ENCODE results near the gene KIF5C. TPM values are rescaled to one million over a fixed set of nuclear protein-coding genes. Genes with fewer than 3 reads are reported as not detected.

KIF5C gene
- total RNA-seq, 2 experiments from 2014 or later, result 6.0 to 6.1 TPM

DNA sequence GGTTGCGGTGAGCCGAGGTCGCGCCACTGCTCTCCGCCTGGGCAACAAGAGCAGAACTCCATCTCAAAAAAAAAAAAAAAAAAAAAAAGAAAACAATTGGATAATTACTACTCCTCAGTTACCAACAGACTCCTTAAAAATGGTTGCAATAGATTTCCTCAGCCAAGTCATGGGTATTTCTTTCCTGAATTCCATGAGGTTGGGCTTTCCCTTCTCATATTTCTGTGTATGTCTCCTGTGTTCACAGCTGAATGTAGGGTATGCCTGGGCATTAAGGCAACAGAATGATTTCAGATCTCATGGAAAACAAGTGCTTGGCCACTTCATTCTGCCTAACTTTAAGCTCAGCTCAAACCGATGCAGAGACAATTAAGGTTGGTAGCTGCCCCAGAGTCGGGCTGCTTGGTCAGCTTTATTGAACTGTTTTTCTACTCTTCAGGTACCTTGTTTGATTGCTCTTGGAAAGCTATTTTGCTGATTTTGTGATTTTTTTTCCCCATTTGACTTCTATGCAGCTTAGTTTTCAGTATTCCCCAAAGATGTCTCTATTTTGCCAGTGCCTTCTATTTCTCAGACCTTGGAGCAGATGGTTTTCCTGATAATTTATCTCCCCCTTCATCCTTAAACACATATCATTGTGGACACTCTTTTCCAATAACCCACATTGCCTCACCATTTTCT, 24.8 kb downstream of the KIF5C start:
- no peak overlapping the region for H3K27ac Mint-ChIP-seq
- ChIA-PET CTCF (interaction anchor here (0.6 to 1.3 kb wide), 2 partner anchors 20 to 632 kb away, joined by 3 read pairs; no protein-coding TSS in a partner anchor), POLR2A (no interaction called here)
- no peaks in the 10 kb centered on the region for H3K4me1 Mint-ChIP-seq
- no peak for DNase-seq
- peaks cover 5% of the 10 kb centered on the region for H3K27me3 Mint-ChIP-seq
- H3K4me3 Mint-ChIP-seq, result no peak overlapping the region
- H3K9me3 Mint-ChIP-seq, result no peaks in the 10 kb centered on the region
- no peaks in the 10 kb centered on the region for H3K36me3 Mint-ChIP-seq (ENCODE audit: low read depth)

- no peaks in the 10 kb centered on the region for H3K36me3 Mint-ChIP-seq (ENCODE audit: low read depth)
- no peak overlapping the region for H3K4me3 Mint-ChIP-seq
- POLR2A ChIA-PET, result no interaction called here
- DNase-seq, result no peak
- no peak overlapping the region for H3K27ac Mint-ChIP-seq
- H3K9me3 Mint-ChIP-seq, result no peaks in the 10 kb centered on the region
- H3K27me3 Mint-ChIP-seq, result peaks cover 5% of the 10 kb centered on the region
- no peaks in the 10 kb centered on the region for H3K4me1 Mint-ChIP-seq
- CTCF ChIA-PET, result interaction anchor here (1.3 kb wide), 1 partner anchor 20 kb away, joined by 3 read pairs; no protein-coding TSS in a partner anchor
Measured at GRCh38 chr2:148900350-148900837, 25.4 kb downstream of the KIF5C start.

DNA sequence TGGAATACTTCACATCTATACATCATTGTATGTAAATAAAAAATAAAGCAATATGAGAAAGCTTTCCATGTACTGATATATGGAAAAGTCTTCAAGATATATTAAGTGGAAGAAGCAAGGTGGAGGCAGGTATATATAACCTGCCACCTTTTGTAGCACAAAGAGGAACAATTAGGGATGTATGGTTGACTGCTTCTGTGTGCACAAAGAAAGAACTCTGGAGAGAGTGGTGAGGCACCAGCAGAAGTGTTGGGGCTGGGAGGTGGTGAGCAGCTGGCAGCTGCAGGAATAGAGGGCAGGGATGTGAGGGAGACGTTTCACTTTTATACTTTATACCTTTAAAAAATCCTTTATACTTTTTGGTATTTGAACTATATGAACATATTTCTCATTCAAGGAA, 26.1 kb downstream of the KIF5C start:
- H3K4me3 Mint-ChIP-seq, result no peak overlapping the region
- H3K9me3 Mint-ChIP-seq, result no peaks in the 10 kb centered on the region
- ChIA-PET CTCF (interaction anchor here (1.3 kb wide), 1 partner anchor 19 kb away, joined by 3 read pairs; no protein-coding TSS in a partner anchor), POLR2A (no interaction called here)
- DNase-seq, result no peak
- no peaks in the 10 kb centered on the region for H3K4me1 Mint-ChIP-seq
- peaks cover 5% of the 10 kb centered on the region for H3K27me3 Mint-ChIP-seq
- H3K27ac Mint-ChIP-seq, result no peak overlapping the region
- H3K36me3 Mint-ChIP-seq (ENCODE audit: low read depth), result no peaks in the 10 kb centered on the region

- POLR2A ChIA-PET, result no interaction called here
Measured at GRCh38 chr2:148902798-148903197, 27.8 kb downstream of the KIF5C start.

GRCh38 chr2:148903294-148903693, 28.3 kb downstream of the KIF5C start:
- H3K27me3 Mint-ChIP-seq, result peaks cover 3% of the 10 kb centered on the region
- H3K4me1 Mint-ChIP-seq, result no peaks in the 10 kb centered on the region
- POLR2A ChIA-PET, result no interaction called here
- no peak for DNase-seq
- H3K27ac Mint-ChIP-seq, result no peak overlapping the region
- H3K9me3 Mint-ChIP-seq, result no peaks in the 10 kb centered on the region
- H3K4me3 Mint-ChIP-seq, result no peak overlapping the region
- CTCF ChIA-PET, result interaction anchor here (0.5 kb wide), 1 partner anchor 586 kb away, joined by 7 read pairs; no protein-coding TSS in a partner anchor
- no peaks in the 10 kb centered on the region for H3K36me3 Mint-ChIP-seq (ENCODE audit: low read depth)

More at GRCh38 chr2:148902798-148903197, 27.8 kb downstream of the KIF5C start:
- Mint-ChIP-seq H3K4me3 (no peak overlapping the region), H3K4me1 (no peaks in the 10 kb centered on the region), H3K27me3 (peaks cover 3% of the 10 kb centered on the region), H3K36me3 (ENCODE audit: low read depth) (no peaks in the 10 kb centered on the region), H3K9me3 (no peaks in the 10 kb centered on the region), H3K27ac (no peak overlapping the region)
- DNase-seq, result no peak
- CTCF ChIA-PET, result interaction anchor here (0.5 kb wide), 1 partner anchor 586 kb away, joined by 7 read pairs; no protein-coding TSS in a partner anchor

- no peaks in the 10 kb centered on the region for H3K9me3 Mint-ChIP-seq
- H3K4me1 Mint-ChIP-seq, result no peaks in the 10 kb centered on the region
- ChIA-PET POLR2A (no interaction called here), CTCF (interaction anchor here (0.8 kb wide), 1 partner anchor 19 kb away, joined by 3 read pairs; no protein-coding TSS in a partner anchor)
- no peak overlapping the region for H3K27ac Mint-ChIP-seq
- DNase-seq, result no peak
- peaks cover 3% of the 10 kb centered on the region for H3K27me3 Mint-ChIP-seq
- H3K4me3 Mint-ChIP-seq, result no peak overlapping the region
- H3K36me3 Mint-ChIP-seq (ENCODE audit: low read depth), result no peaks in the 10 kb centered on the region
Measured at GRCh38 chr2:148903979-148904378, 29.0 kb downstream of the KIF5C start.

DNA sequence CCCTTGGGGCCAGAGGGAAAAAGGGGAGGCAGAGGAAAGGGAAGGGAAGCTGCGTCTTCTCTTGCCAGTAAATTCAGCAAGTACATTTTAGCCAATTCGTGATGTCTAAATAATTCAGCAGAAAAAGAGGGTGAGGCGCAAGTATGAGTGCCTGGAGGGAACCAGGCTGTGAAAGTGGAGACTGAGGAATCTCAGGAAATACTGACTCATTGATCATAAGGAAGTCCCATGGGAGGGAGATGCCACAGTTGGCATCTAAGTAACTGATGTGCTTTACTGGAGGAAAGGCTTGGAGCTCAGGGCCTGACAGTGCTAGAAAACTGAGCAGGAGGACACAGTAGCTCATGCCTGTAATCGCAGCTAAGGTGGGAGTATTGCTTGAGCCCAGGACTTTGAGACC, 31.1 kb downstream of the KIF5C start:
- ChIA-PET POLR2A (no interaction called here), CTCF (no interaction called here)
- Mint-ChIP-seq H3K4me1 (no peaks in the 10 kb centered on the region), H3K27ac (no peak overlapping the region), H3K4me3 (no peak overlapping the region), H3K9me3 (no peaks in the 10 kb centered on the region), H3K27me3 (no peaks in the 10 kb centered on the region), H3K36me3 (ENCODE audit: low read depth) (no peaks in the 10 kb centered on the region)
- DNase-seq, result no peak

DNA sequence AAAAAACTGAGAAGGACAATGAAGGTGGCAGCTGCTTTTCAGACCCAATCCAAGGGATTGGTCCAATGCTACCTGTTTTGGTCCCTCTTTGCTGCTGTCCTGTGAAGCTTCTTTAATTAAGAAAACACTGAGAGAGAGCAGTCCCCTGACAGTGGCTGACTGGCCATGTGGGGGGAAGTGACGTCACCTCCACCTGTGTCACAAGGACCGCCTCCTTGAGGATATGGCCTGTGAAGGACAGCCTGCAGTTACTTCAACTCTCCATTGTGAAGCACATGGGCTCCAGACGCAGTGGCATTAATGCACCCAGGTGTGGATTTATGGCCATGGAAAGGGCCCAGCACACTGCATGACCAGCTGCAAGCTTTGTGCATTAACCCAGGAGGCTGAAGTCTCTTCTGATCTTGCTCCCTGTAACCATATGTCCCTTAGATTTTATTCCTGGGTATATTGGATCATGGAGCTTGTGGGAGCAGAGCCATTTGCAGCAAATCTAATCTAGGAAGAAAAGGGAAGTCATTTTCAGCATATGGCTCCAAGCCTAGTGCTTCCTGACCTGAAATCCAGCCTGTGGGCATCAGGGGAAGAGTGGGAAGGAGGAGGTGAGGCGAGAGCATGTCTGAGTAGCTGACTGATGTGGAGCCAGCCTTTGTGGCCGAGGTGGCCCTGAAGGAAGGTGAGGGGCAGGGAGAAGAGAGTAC, 32.2 kb downstream of the KIF5C start:
- no peak overlapping the region for H3K27ac Mint-ChIP-seq
- no peaks in the 10 kb centered on the region for H3K36me3 Mint-ChIP-seq (ENCODE audit: low read depth)
- no peak for DNase-seq
- POLR2A ChIA-PET, result no interaction called here
- CTCF ChIA-PET, result no interaction called here
- H3K9me3 Mint-ChIP-seq, result no peaks in the 10 kb centered on the region
- no peaks in the 10 kb centered on the region for H3K27me3 Mint-ChIP-seq
- H3K4me3 Mint-ChIP-seq, result no peak overlapping the region
- no peaks in the 10 kb centered on the region for H3K4me1 Mint-ChIP-seq

GRCh38 chr2:148909114-148909513, 34.1 kb downstream of the KIF5C start:
- no peak for DNase-seq
- POLR2A ChIA-PET, result no interaction called here
- Mint-ChIP-seq H3K9me3 (no peaks in the 10 kb centered on the region), H3K36me3 (ENCODE audit: low read depth) (no peaks in the 10 kb centered on the region), H3K4me3 (no peak overlapping the region), H3K27me3 (no peaks in the 10 kb centered on the region), H3K27ac (no peak overlapping the region), H3K4me1 (no peaks in the 10 kb centered on the region)
- CTCF ChIA-PET, result interaction anchor here (0.8 to 1.2 kb wide), 2 partner anchors 11 to 19 kb away, joined by 3 read pairs; no protein-coding TSS in a partner anchor

- no peaks in the 10 kb centered on the region for H3K4me1 Mint-ChIP-seq
- ChIA-PET POLR2A (no interaction called here), CTCF (no interaction called here)
- H3K36me3 Mint-ChIP-seq (ENCODE audit: low read depth), result no peaks in the 10 kb centered on the region
- peaks cover 2% of the 10 kb centered on the region for H3K9me3 Mint-ChIP-seq
- no peak overlapping the region for H3K27ac Mint-ChIP-seq
- H3K4me3 Mint-ChIP-seq, result no peak overlapping the region
- DNase-seq, result no peak
- H3K27me3 Mint-ChIP-seq, result no peaks in the 10 kb centered on the region
Measured at GRCh38 chr2:148913061-148913460, 38.0 kb downstream of the KIF5C start.

DNA sequence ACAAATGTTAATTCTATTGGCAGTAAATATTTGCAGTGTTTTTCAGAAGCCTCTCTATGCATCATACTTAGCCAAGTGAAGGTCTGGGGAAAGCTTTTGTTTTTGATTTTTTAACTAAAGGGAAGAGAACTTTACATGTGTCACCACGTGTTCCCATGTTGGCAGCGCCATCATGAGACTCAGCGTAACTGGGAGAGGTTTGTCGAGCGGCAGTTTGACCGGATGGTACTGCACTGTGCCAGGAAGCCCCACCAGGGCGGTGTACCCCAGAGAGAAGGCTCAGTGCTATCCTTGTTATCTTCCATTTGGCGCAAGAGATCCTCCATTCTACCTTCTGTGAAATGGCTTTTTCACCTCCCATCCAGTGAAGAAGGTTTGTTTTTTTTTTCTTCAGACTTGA, 38.5 kb downstream of the KIF5C start:
- no peak overlapping the region for H3K27ac Mint-ChIP-seq
- ChIA-PET POLR2A (no interaction called here), CTCF (no interaction called here)
- H3K36me3 Mint-ChIP-seq (ENCODE audit: low read depth), result peaks cover 2% of the 10 kb centered on the region
- H3K4me3 Mint-ChIP-seq, result no peak overlapping the region
- H3K4me1 Mint-ChIP-seq, result no peaks in the 10 kb centered on the region
- H3K9me3 Mint-ChIP-seq, result peaks cover 5% of the 10 kb centered on the region
- DNase-seq, result no peak
- H3K27me3 Mint-ChIP-seq, result no peaks in the 10 kb centered on the region

DNA sequence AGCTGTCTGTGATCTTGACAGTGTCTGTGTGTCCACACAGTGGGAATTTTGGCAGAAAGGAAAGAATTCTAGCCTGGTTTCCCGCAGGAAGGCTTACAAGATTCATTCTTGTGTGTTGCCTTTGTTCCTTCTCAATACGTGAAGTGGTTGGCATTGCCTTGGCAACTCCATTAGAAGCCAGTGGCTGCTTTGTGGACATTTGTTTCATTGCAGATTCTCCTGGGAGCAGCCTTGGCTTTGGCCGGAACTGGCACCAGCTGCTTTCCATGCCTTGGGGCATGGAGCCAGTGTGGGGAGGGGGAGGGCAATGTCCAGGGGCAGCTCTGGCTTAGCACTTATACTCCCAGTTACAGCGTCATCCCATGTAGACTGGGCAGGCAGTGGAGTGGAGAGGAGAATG, 39.4 kb downstream of the KIF5C start:
- ChIA-PET CTCF (interaction anchor here (1.1 to 1.4 kb wide), 2 partner anchors 10 to 51 kb away, joined by 3 to 5 read pairs; no protein-coding TSS in a partner anchor), POLR2A (no interaction called here)
- Mint-ChIP-seq H3K36me3 (ENCODE audit: low read depth) (peaks cover 2% of the 10 kb centered on the region), H3K4me1 (no peaks in the 10 kb centered on the region), H3K4me3 (no peak overlapping the region), H3K27me3 (no peaks in the 10 kb centered on the region), H3K9me3 (peaks cover 12% of the 10 kb centered on the region), H3K27ac (no peak overlapping the region)
- no peak for DNase-seq

GRCh38 chr2:148917431-148917830, 42.4 kb downstream of the KIF5C start:
- H3K9me3 Mint-ChIP-seq, result peaks cover 12% of the 10 kb centered on the region
- no peaks in the 10 kb centered on the region for H3K4me1 Mint-ChIP-seq
- no peak overlapping the region for H3K27ac Mint-ChIP-seq

More at GRCh38 chr2:148917431-148917830, 42.4 kb downstream of the KIF5C start:
- Mint-ChIP-seq H3K27me3 (no peaks in the 10 kb centered on the region), H3K4me3 (no peak overlapping the region), H3K36me3 (ENCODE audit: low read depth) (peaks cover 2% of the 10 kb centered on the region)
- POLR2A ChIA-PET, result no interaction called here
- CTCF ChIA-PET, result interaction anchor here (1.1 kb wide), 1 partner anchor 9 kb away, joined by 4 read pairs; no protein-coding TSS in a partner anchor
- no peak for DNase-seq
